ENCODE results near the gene PPP1R12C.

Gene PPP1R12C

GRCh38 chr19:55088543-55089341 is 28.7 kb downstream of the PPP1R12C start:
- DNase-seq, result peak; percentile 39 to 68

- no peak for DNase-seq
Measured at GRCh38 chr19:55088021-55088451, 29.4 kb downstream of the PPP1R12C start.

- no peak for DNase-seq
Measured at GRCh38 chr19:55087542-55087901, 29.9 kb downstream of the PPP1R12C start.

- DNase-seq, result no peak
Measured at GRCh38 chr19:55086730-55087541, 30.5 kb downstream of the PPP1R12C start.

- no peak for DNase-seq
Measured at GRCh38 chr19:55085923-55086715, 31.3 kb downstream of the PPP1R12C start.

- no peak for DNase-seq
Measured at GRCh38 chr19:55084416-55084815, 33.0 kb downstream of the PPP1R12C start.

- no peak for DNase-seq
Measured at GRCh38 chr19:55083004-55083850, 34.2 kb downstream of the PPP1R12C start.

- peak in 1 of 2 experiments; percentile 31 for DNase-seq
Measured at GRCh38 chr19:55082020-55082851, 35.2 kb downstream of the PPP1R12C start.

GRCh38 chr19:55081770-55082019 is 35.7 kb downstream of the PPP1R12C start:
- DNase-seq, result no peak

- peak; percentile 69 to 82 for DNase-seq
Measured at GRCh38 chr19:55080968-55081769, 36.3 kb downstream of the PPP1R12C start.

GRCh38 chr19:55080121-55080967 is 37.1 kb downstream of the PPP1R12C start:
- DNase-seq, result peak; percentile 77 to 93

GRCh38 chr19:55079400-55080038 is 37.9 kb downstream of the PPP1R12C start:
- DNase-seq, result no peak

- no peak for DNase-seq
Measured at GRCh38 chr19:55078996-55079395, 38.4 kb downstream of the PPP1R12C start.

- no peak for DNase-seq
Measured at GRCh38 chr19:55077106-55077505, 40.3 kb downstream of the PPP1R12C start.

GRCh38 chr19:55076321-55076720 is 41.1 kb downstream of the PPP1R12C start:
- no peak for DNase-seq

GRCh38 chr19:55075371-55075998 is 42.0 kb downstream of the PPP1R12C start, which contains the start of gene EPS8L1:
TSS of gene EPS8L1 (plus strand) at chr19:55075869. CDS start at chr19:55076445, 576 bp downstream.
- DNase-seq, result no peak

GRCh38 chr19:55071913-55072312 is 45.5 kb downstream of the PPP1R12C start:
- DNase-seq, result no peak

- peak in 1 of 2 experiments; percentile 24 for DNase-seq
Measured at GRCh38 chr19:55071129-55071502, 46.3 kb downstream of the PPP1R12C start.
